Astrocyte (in vitro differentiated cells and primary cell): ENCODE data around the gene MARF1.

Experiments used
- EZH2 ChIP-seq: IDR thresholded peaks from 2 replicates; pipeline ENCODE4 v1.6.1; 2012; ENCODE audit warnings: mild to moderate bottlenecking, low read length, inconsistent platforms; ENCODE audit not compliant: insufficient read depth
- TF ChIP-seq, protein P1 (sequence below): IDR thresholded peaks from 2 replicates; pipeline ENCODE4 v1.5.1; 2011; ENCODE audit warnings: low read depth, mild to moderate bottlenecking, inconsistent platforms, low read length, moderate library complexity; ENCODE audit not compliant: insufficient read depth

DNA sequence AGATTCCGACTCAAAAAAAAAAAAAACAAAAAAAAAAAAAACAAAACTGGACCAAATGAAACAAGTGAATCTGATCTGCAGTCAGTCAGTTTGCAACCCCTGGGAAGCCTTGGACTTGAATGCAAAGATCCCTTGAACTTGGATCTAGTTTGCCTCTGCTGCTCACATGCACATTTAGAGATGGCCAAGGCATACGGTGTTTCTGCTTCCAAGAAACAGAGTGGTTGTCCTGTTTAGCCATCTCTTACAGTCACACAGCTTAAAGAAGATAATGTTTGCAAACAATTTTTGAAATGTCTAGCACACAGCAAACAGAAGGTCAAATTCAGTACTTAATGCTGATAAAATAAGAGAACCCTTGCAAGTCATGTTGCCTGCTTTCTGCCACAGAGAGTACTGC is 11.6 kb upstream of the MARF1 start:
- TF ChIP-seq, protein P1, sequence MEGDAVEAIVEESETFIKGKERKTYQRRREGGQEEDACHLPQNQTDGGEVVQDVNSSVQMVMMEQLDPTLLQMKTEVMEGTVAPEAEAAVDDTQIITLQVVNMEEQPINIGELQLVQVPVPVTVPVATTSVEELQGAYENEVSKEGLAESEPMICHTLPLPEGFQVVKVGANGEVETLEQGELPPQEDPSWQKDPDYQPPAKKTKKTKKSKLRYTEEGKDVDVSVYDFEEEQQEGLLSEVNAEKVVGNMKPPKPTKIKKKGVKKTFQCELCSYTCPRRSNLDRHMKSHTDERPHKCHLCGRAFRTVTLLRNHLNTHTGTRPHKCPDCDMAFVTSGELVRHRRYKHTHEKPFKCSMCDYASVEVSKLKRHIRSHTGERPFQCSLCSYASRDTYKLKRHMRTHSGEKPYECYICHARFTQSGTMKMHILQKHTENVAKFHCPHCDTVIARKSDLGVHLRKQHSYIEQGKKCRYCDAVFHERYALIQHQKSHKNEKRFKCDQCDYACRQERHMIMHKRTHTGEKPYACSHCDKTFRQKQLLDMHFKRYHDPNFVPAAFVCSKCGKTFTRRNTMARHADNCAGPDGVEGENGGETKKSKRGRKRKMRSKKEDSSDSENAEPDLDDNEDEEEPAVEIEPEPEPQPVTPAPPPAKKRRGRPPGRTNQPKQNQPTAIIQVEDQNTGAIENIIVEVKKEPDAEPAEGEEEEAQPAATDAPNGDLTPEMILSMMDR, result no peak
- TF ChIP-seq EZH2, result no peak
